Natural killer cell (primary cell): ENCODE measurements around the gene GLB1L. TPM values are rescaled to one million over a fixed set of nuclear protein-coding genes. Genes with fewer than 3 reads are reported as not detected.

Experiments
- ATAC-seq, 3 donors: fragments of 150-1000 bp in 2 of 3; fragments of 200-7000 bp in 1 of 3; cut with Tn5 transposase; 1 replicate in 1 of 3; 2 replicates in 2 of 3; pipeline ENCODE4 v1.10.0; 2021; ENCODE audit warnings: mild to moderate bottlenecking in 2 of 3, moderate library complexity in 2 of 3
- DNase-seq, 2 donors: peaks; one replicate each; pipeline versions ENCODE4 v3.0.0 to v3.0.0-alpha.2; 2013 to 2021; ENCODE audit warnings: mixed read lengths in 1 of 2
- H3K27ac ChIP-seq: one replicate; pipeline ENCODE4 v1.5.1; 2013; ENCODE audit warnings: mild to moderate bottlenecking, low read length
- H3K27me3 ChIP-seq: one replicate; pipeline ENCODE4 v1.6.1; 2013; ENCODE audit warnings: low read length; ENCODE audit not compliant: control insufficient read depth, insufficient read depth
- H3K36me3 ChIP-seq: one replicate; pipeline ENCODE4 v1.6.1; 2013; ENCODE audit warnings: low read length; ENCODE audit not compliant: control insufficient read depth, insufficient read depth
- H3K4me1 ChIP-seq: one replicate; pipeline ENCODE4 v1.6.1; 2013; ENCODE audit warnings: low read length; ENCODE audit not compliant: control insufficient read depth, insufficient read depth
- H3K4me3 ChIP-seq: one replicate; pipeline ENCODE4 v1.5.1; 2013; ENCODE audit warnings: low read length
- H3K9me3 ChIP-seq: one replicate; pipeline ENCODE4 v1.6.1; 2013; ENCODE audit warnings: low read length; ENCODE audit not compliant: control insufficient read depth, insufficient read depth
- H3K27ac Mint-ChIP-seq, 2 donors: one replicate each; pipeline ENCODE4 v1.8.0; 2022; ENCODE audit warnings: mild to moderate bottlenecking in 2 of 2, mixed read lengths in 2 of 2, moderate library complexity in 1 of 2
- H3K27me3 Mint-ChIP-seq, 2 donors: one replicate each; pipeline ENCODE4 v1.8.0; 2022; ENCODE audit warnings: low read depth in 2 of 2, mixed read lengths in 2 of 2
- H3K36me3 Mint-ChIP-seq: one replicate; pipeline ENCODE4 v1.8.0; 2022; ENCODE audit warnings: mixed read lengths
- H3K4me1 Mint-ChIP-seq, 2 donors: one replicate each; pipeline ENCODE4 v1.8.0; 2022; ENCODE audit warnings: mixed read lengths in 2 of 2
- H3K4me3 Mint-ChIP-seq: one replicate; pipeline ENCODE4 v1.8.0; 2022; ENCODE audit warnings: mild to moderate bottlenecking, moderate library complexity, mixed read lengths
- H3K9me3 Mint-ChIP-seq, 2 donors: one replicate each; pipeline ENCODE4 v1.8.0; 2022; ENCODE audit warnings: mixed read lengths in 2 of 2
- WGBS: methylation state at CpG from one replicate; pipeline ENCODE4 v1.1.7; 2013; ENCODE audit warnings: missing lambda C conversion rate; ENCODE audit not compliant: insufficient coverage; 5-methylcytosine and 5-hydroxymethylcytosine counted together
- intact Hi-C: fragments of 100-400 bp; cut with micrococcal nuclease; formaldehyde crosslinking; loops from one replicate; pipeline ENCODE4 v1.14.2; 2022
- total RNA-seq, 4 donors: library from RNA; stranded (reverse); fragments of 120-200 nt in 1 of 4; gene quantifications; one replicate each; pipeline versions ENCODE4 v1.2.3 to v1.2.4, GENCODE V29; 2013 to 2022
- TF ChIP-seq, protein P1 (sequence below): fragments of 200-600 bp; IDR thresholded peaks from one replicate; pipeline ENCODE4 v1.8.0; 2022; ENCODE audit warnings: antibody characterized with exemption

Gene GLB1L
- total RNA-seq, 3 donors from 2014 or later (not counting 1 experiment from before 2014, with no cell fraction given): 4.3 to 7.7 (median 4.5) TPM

DNA sequence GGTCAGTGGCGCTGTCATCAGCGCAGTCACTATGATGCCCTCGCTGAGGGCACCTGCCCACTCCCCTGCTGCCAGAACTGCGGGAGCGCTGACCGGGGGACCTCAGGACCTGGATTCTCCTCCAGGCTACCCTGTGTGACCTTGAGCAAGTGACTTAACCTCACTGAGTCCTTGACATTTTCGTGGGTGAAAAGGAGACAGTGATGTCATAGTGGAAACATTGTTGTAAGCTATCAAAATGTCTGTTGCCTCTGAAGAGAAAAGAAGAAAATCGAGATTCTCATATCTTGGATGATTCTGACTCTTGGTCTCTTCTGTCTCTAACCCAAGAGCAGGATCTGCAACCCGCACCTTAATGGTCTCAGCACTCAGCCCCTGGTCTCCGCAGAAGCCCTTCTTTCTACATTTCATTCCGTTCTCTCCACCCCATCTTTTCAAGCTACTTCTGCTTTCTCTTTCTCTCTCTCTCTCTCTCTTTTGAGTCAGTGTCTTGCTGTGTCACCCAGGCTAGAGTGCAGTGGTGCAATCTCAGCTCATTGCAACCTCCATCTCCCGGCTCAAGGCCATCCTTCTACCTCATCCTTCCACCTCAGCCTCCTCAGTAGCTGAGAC, 9.5 kb upstream of the GLB1L start:
- no peaks in the 10 kb centered on the region for H3K36me3 Mint-ChIP-seq

DNA sequence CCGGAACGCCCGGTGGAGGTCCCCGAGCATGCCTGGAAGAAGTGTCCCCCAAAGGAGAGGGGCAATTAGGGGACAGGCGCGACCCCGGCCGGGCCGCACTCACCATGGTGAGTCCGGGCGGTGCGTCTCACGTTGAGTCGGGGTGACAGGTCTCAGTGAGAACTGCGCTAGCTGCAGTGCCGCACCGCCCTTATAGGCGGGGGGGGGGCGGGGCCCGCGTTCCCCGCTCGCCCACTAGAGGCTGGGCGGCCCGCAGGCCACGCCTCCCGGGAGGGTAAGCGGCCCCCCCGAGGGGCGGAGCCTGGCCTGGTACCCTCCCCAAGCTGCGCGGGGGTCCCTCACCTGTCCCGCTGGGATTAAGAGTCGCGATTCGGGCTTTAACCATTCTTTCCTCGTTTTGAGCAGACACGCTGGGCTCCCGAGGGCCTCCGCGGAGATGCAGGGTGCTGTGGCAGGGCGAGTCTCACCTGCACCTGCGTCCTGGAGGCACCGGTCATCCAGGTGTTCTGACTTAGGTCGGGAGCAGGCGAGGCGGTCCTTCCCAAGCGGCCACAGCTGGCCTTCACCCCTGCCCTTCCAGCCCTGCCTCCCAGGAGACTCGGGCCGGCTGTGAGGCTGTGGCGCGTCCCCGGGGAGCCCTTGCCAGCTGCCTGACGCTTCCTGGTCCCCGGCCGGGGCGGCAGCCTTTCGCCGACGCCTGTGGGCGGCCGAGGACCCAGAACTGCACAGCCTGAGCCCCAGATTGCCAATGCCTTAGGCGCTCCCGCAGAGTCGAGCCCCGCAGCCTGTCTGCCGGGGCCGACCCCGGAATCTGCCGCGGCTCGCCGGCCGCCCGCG, 8.7 kb upstream of the GLB1L start, which contains the start of gene TUBA4A:
TUBA4A (minus strand) TSS at position 166 of the 837 bp plus-strand sequence; CDS start at position 106, 60 bp downstream.
- Histone ChIP-seq H3K36me3 (peaks cover 28% of the 10 kb centered on the region), H3K27me3 (no peaks in the 10 kb centered on the region), H3K27ac (peak within 1 kb of the TSS; percentile 97), H3K4me3 (peak within 1 kb of the TSS; percentile 93), H3K9me3 (no peaks in the 10 kb centered on the region), H3K4me1 (peaks cover 50% of the 10 kb centered on the region)
- H3K4me3 Mint-ChIP-seq: peak within 1 kb of the TSS; percentile 88
- no peaks in the 10 kb centered on the region for H3K36me3 Mint-ChIP-seq
- ATAC-seq (peak; percentile 78 to 92 (median 86)), DNase-seq (peak; percentile 91 to 95)
- intact Hi-C loops: loop anchor here (1.0 to 2.0 kb wide), 8 partner anchors 9 to 133 kb away; partner anchors contain the start of genes ANKZF1, ATG9A, CNPPD1 and DNAJB2
- no peaks in the 10 kb centered on the region for H3K9me3 Mint-ChIP-seq
- H3K4me1 Mint-ChIP-seq: peaks cover 29 to 48% of the 10 kb centered on the region in 2 donors
- peaks cover 0 to 3% of the 10 kb centered on the region in 2 donors for H3K27me3 Mint-ChIP-seq
- TF ChIP-seq, protein P1, sequence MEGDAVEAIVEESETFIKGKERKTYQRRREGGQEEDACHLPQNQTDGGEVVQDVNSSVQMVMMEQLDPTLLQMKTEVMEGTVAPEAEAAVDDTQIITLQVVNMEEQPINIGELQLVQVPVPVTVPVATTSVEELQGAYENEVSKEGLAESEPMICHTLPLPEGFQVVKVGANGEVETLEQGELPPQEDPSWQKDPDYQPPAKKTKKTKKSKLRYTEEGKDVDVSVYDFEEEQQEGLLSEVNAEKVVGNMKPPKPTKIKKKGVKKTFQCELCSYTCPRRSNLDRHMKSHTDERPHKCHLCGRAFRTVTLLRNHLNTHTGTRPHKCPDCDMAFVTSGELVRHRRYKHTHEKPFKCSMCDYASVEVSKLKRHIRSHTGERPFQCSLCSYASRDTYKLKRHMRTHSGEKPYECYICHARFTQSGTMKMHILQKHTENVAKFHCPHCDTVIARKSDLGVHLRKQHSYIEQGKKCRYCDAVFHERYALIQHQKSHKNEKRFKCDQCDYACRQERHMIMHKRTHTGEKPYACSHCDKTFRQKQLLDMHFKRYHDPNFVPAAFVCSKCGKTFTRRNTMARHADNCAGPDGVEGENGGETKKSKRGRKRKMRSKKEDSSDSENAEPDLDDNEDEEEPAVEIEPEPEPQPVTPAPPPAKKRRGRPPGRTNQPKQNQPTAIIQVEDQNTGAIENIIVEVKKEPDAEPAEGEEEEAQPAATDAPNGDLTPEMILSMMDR: no peak
- peak within 1 kb of the TSS; percentile 86 to 98 for H3K27ac Mint-ChIP-seq
- WGBS: under 1% methylated on average over 76 of the region's 76 CpGs

More for the DNA sequence above, 9.5 kb upstream of the GLB1L start:
- peaks cover 5 to 6% of the 10 kb centered on the region in 2 donors for H3K27me3 Mint-ChIP-seq
- DNase-seq (peak; percentile 48 to 76), ATAC-seq (peak; percentile 31 to 65 (median 37))
- peaks cover 22 to 41% of the 10 kb centered on the region in 2 donors for H3K4me1 Mint-ChIP-seq
- WGBS: 1% methylated on average over 12 of the region's 12 CpGs
- peak overlapping the region; percentile 97 for H3K27ac ChIP-seq
- peaks cover 22% of the 10 kb centered on the region for H3K36me3 ChIP-seq
- TF ChIP-seq, protein P1: no peak
- H3K9me3 Mint-ChIP-seq: no peaks in the 10 kb centered on the region
- H3K4me3 Mint-ChIP-seq: peak overlapping the region; percentile 88
- peak overlapping the region; percentile 86 to 98 for H3K27ac Mint-ChIP-seq
- H3K27me3 ChIP-seq: no peaks in the 10 kb centered on the region
- H3K4me3 ChIP-seq: peak overlapping the region; percentile 93
- intact Hi-C loops: loop anchor here (1.0 to 5.0 kb wide), 4 partner anchors 25 to 687 kb away; partner anchors contain the start of genes CNOT9, CNPPD1, DNAJB2 and DNPEP
- peaks cover 43% of the 10 kb centered on the region for H3K4me1 ChIP-seq
- no peaks in the 10 kb centered on the region for H3K9me3 ChIP-seq

DNA sequence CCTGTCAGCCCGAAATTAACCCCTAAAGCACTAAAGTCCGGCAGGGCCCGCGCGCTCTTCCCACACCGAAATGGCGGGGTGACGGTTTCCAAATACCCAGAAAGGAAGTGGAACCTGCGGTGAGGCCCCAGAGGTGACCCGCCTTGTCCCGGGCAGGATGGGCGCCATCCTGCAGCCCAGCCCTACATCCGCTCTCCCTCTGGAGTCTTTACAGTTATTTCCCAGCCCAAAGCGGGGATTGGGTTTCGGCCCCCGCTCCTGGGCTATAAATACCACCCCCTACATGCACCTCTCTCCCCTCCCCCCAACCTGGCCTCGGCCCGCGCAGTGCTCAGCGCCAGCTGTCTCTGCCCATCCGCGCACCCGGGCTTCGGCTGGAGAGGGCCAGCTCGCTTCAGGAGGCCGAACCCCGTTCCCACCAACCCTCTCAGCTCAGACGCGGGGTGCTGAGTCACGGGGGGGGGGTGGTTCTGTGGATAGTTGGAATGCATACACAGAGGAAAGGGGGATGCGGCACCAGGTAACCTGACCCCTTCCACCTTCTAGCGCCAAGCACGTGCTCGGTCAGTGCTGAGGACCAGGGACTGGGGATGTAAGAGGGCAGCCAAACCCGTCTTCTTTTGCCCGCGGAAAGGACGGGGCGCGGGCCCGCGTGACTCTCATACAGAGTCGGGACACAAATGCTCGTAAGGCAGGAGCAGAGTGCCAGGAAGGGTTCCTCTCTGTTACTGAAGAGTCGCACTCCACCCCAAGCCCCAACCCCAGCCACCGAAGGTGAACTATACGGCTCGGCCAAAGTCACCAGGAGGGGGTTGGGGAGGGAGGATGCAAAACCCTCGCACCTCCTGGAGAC, 7.9 kb upstream of the GLB1L start, which contains the start of gene TUBA4B:
TUBA4B (plus strand) TSS at position 344 of the 853 bp plus-strand sequence; CDS start at position 509, 165 bp downstream.
- H3K27me3 Mint-ChIP-seq: peaks cover 0 to 3% of the 10 kb centered on the region in 2 donors
- Histone ChIP-seq H3K9me3 (no peaks in the 10 kb centered on the region), H3K27me3 (no peaks in the 10 kb centered on the region), H3K4me1 (peaks cover 58% of the 10 kb centered on the region), H3K27ac (peak within 1 kb of the TSS; percentile 97), H3K36me3 (peaks cover 36% of the 10 kb centered on the region), H3K4me3 (peak within 1 kb of the TSS; percentile 93)
- H3K36me3 Mint-ChIP-seq: no peaks in the 10 kb centered on the region
- TF ChIP-seq, protein P1: no peak
- peak within 1 kb of the TSS; percentile 88 for H3K4me3 Mint-ChIP-seq
- H3K4me1 Mint-ChIP-seq: peaks cover 37 to 57% of the 10 kb centered on the region in 2 donors
- DNase-seq (peak; percentile 47 to 65), ATAC-seq (peak; percentile 14 to 33 (median 31))
- intact Hi-C loops: loop anchor here (1.0 kb wide), 5 partner anchors 8 to 93 kb away; partner anchors contain the start of genes ANKZF1, ATG9A, GLB1L and NHEJ1
- no peaks in the 10 kb centered on the region for H3K9me3 Mint-ChIP-seq
- H3K27ac Mint-ChIP-seq: peak within 1 kb of the TSS; percentile 86 to 98
- WGBS: 0% methylated on average over 47 of the region's 49 CpGs
